Mesenchymal stem cell (in vitro differentiated cells and primary cell): Measurements from ENCODE around the gene EEF1A2.

Experiments
- DNase-seq: peaks from one replicate; pipeline ENCODE4 v3.0.0-alpha.2; 2013
- H2AFZ ChIP-seq: one replicate; pipeline ENCODE4 v1.6.1; 2013; ENCODE audit warnings: low read depth, mild to moderate bottlenecking, control low read depth, inconsistent platforms, low read length, moderate library complexity
- H2AK5ac ChIP-seq: 2 replicates; pipeline ENCODE4 v1.6.1; 2013; ENCODE audit warnings: low read length, moderate library complexity, mild to moderate bottlenecking, inconsistent platforms; ENCODE audit not compliant: severe bottlenecking
- H2BK120ac ChIP-seq: one replicate; pipeline ENCODE4 v1.6.1; 2013; ENCODE audit warnings: low read depth, mild to moderate bottlenecking, inconsistent platforms, low read length, moderate library complexity
- H2BK12ac ChIP-seq, 2 experiments: one replicate each; pipeline ENCODE4 v1.6.1; 2013; ENCODE audit warnings: inconsistent platforms in 2 of 2, low read length in 2 of 2, mild to moderate bottlenecking in 2 of 2, moderate library complexity in 2 of 2, control low read depth in 1 of 2
- H2BK15ac ChIP-seq: one replicate; pipeline ENCODE4 v1.6.1; 2013; ENCODE audit warnings: mild to moderate bottlenecking, low read depth, inconsistent platforms; ENCODE audit not compliant: poor library complexity, severe bottlenecking
- H2BK5ac ChIP-seq: 2 replicates; pipeline ENCODE4 v1.6.1; 2013; ENCODE audit warnings: low read depth, mild to moderate bottlenecking, low read length, control low read depth, inconsistent platforms; ENCODE audit not compliant: poor library complexity, severe bottlenecking
- H3K14ac ChIP-seq, 2 experiments: one replicate each; pipeline ENCODE4 v1.6.1; 2013; ENCODE audit warnings: inconsistent platforms in 2 of 2, low read length in 2 of 2, control low read depth in 1 of 2, mild to moderate bottlenecking in 1 of 2, moderate library complexity in 1 of 2
- H3K18ac ChIP-seq, 2 experiments: one replicate each; pipeline ENCODE4 v1.6.1; 2013; ENCODE audit warnings: inconsistent platforms in 2 of 2, low read length in 2 of 2, control low read depth in 1 of 2, low read depth in 1 of 2, mild to moderate bottlenecking in 1 of 2
- H3K23ac ChIP-seq, 2 experiments: one replicate each; pipeline ENCODE4 v1.6.1; 2013; ENCODE audit warnings: inconsistent platforms in 2 of 2, low read length in 2 of 2, mild to moderate bottlenecking in 2 of 2, moderate library complexity in 2 of 2, control low read depth in 1 of 2
- H3K27ac ChIP-seq: 2 replicates; pipeline ENCODE4 v1.5.1; 2013; ENCODE audit warnings: mild to moderate bottlenecking, moderate library complexity, low read length, control low read depth, inconsistent platforms; ENCODE audit not compliant: poor library complexity, severe bottlenecking
- H3K27me3 ChIP-seq, 2 experiments: 2 replicates each; pipeline versions ENCODE4 v1.6.1 to v1.7.0; 2013; ENCODE audit warnings: low read length in 2 of 2, mild to moderate bottlenecking in 2 of 2, moderate library complexity in 2 of 2, control low read depth in 1 of 2, inconsistent platforms in 1 of 2; ENCODE audit not compliant: control insufficient read depth in 1 of 2, insufficient read depth in 1 of 2
- H3K36me3 ChIP-seq, 2 experiments: 2 replicates each; pipeline versions ENCODE4 v1.6.1 to v1.7.0; 2013; ENCODE audit warnings: low read length in 2 of 2, control low read depth in 1 of 2, inconsistent platforms in 1 of 2, low read depth in 1 of 2, mild to moderate bottlenecking in 1 of 2; ENCODE audit not compliant: insufficient read depth in 2 of 2, control insufficient read depth in 1 of 2
- H3K4ac ChIP-seq, 2 experiments: one replicate each; pipeline ENCODE4 v1.6.1; 2013; ENCODE audit warnings: inconsistent platforms in 2 of 2, low read length in 2 of 2, mild to moderate bottlenecking in 2 of 2, moderate library complexity in 2 of 2, control low read depth in 1 of 2, low read depth in 1 of 2
- H3K4me1 ChIP-seq: 2 replicates; pipeline ENCODE4 v1.6.1; 2013; ENCODE audit warnings: low read depth, low read length, control low read depth; ENCODE audit not compliant: control insufficient read depth, insufficient read depth
- H3K4me2 ChIP-seq: 2 replicates; pipeline ENCODE4 v1.6.1; 2013; ENCODE audit warnings: low read length, mild to moderate bottlenecking, inconsistent platforms; ENCODE audit not compliant: poor library complexity, severe bottlenecking
- H3K4me3 ChIP-seq, 2 experiments: 2 replicates each; pipeline versions ENCODE4 v1.5.1 to v1.7.0; 2013; ENCODE audit warnings: low read length in 2 of 2, mild to moderate bottlenecking in 2 of 2, control low read depth in 1 of 2, low read depth in 1 of 2; ENCODE audit not compliant: insufficient read depth in 1 of 2
- H3K79me1 ChIP-seq: replicated peaks from 2 replicates; pipeline ENCODE4 v1.6.1; 2013; ENCODE audit warnings: mild to moderate bottlenecking, control low read depth, low read length, inconsistent platforms; ENCODE audit not compliant: poor library complexity, severe bottlenecking
- H3K9ac ChIP-seq: 2 replicates; pipeline ENCODE4 v1.7.0; 2013; ENCODE audit warnings: mild to moderate bottlenecking, low read length, moderate library complexity
- H3K9me3 ChIP-seq: 2 replicates; pipeline ENCODE4 v1.7.0; 2013; ENCODE audit warnings: mild to moderate bottlenecking, low read length; ENCODE audit not compliant: control insufficient read depth
- H4K8ac ChIP-seq: one replicate; pipeline ENCODE4 v1.6.1; 2013; ENCODE audit warnings: inconsistent platforms, mild to moderate bottlenecking, low read length, moderate library complexity
- H4K91ac ChIP-seq: one replicate; pipeline ENCODE4 v1.6.1; 2013; ENCODE audit warnings: mild to moderate bottlenecking, low read length, inconsistent platforms
- WGBS: methylation state at CpG from one replicate; pipeline ENCODE4 v1.1.7; 2013; ENCODE audit warnings: mixed read lengths; 5-methylcytosine and 5-hydroxymethylcytosine counted together

The EEF1A2 gene

GRCh38 chr20:63486300-63486855, 12.5 kb downstream of the EEF1A2 start:
- Histone ChIP-seq H2BK12ac (no peak overlapping the region), H3K9me3 (no peaks in the 10 kb centered on the region), H3K4me2 (no peak overlapping the region), H3K4me1 (peaks cover 18% of the 10 kb centered on the region), H3K9ac (no peak overlapping the region), H3K79me1 (no peaks in the 10 kb centered on the region), H3K23ac (no peak overlapping the region), H2BK15ac (no peak overlapping the region), H2AK5ac (no peak overlapping the region), H2AFZ (no peak overlapping the region), H2BK5ac (no peak overlapping the region), H3K4me3 (no peak overlapping the region), H3K18ac (no peak overlapping the region), H4K8ac (no peak overlapping the region), H3K36me3 (no peaks in the 10 kb centered on the region), H3K27me3 (peaks cover 64 to 72% of the 10 kb centered on the region in 2 experiments), H3K27ac (no peak overlapping the region), H3K14ac (no peak overlapping the region), H4K91ac (no peak overlapping the region), H2BK120ac (no peak overlapping the region), H3K4ac (no peak overlapping the region)
- DNase-seq, result no peak
- WGBS, result 86% methylated on average over 17 of the region's 17 CpGs

- no peak overlapping the region for H3K18ac ChIP-seq
- DNase-seq, result no peak
- H3K4me2 ChIP-seq, result no peak overlapping the region
- no peaks in the 10 kb centered on the region for H3K9me3 ChIP-seq
- no peak overlapping the region for H4K8ac ChIP-seq
- 74% methylated on average over 18 of the region's 18 CpGs for WGBS
- peaks cover 19% of the 10 kb centered on the region for H3K4me1 ChIP-seq
- H2BK5ac ChIP-seq, result no peak overlapping the region
- H3K36me3 ChIP-seq, result no peaks in the 10 kb centered on the region
- H3K9ac ChIP-seq, result no peak overlapping the region
- H2BK15ac ChIP-seq, result no peak overlapping the region
- no peak overlapping the region for H2BK120ac ChIP-seq
- H2AK5ac ChIP-seq, result no peak overlapping the region
- no peak overlapping the region for H2AFZ ChIP-seq
- no peak overlapping the region for H2BK12ac ChIP-seq
- no peak overlapping the region for H3K4ac ChIP-seq
- H3K27me3 ChIP-seq, result peaks cover 65 to 66% of the 10 kb centered on the region in 2 experiments
- no peak overlapping the region for H3K27ac ChIP-seq
- no peak overlapping the region for H4K91ac ChIP-seq
- H3K23ac ChIP-seq, result no peak overlapping the region
- H3K4me3 ChIP-seq, result no peak overlapping the region
- no peaks in the 10 kb centered on the region for H3K79me1 ChIP-seq
- no peak overlapping the region for H3K14ac ChIP-seq
Observed at GRCh38 chr20:63484651-63485403, 14.1 kb downstream of the EEF1A2 start.

GRCh38 chr20:63484236-63484635, 14.6 kb downstream of the EEF1A2 start:
- peaks cover 19% of the 10 kb centered on the region for H3K4me1 ChIP-seq
- no peak overlapping the region for H3K27ac ChIP-seq
- H3K9me3 ChIP-seq, result no peaks in the 10 kb centered on the region
- no peak overlapping the region for H3K4me2 ChIP-seq
- no peak overlapping the region for H3K4me3 ChIP-seq
- H2AK5ac ChIP-seq, result no peak overlapping the region
- no peak overlapping the region for H3K9ac ChIP-seq
- H2BK12ac ChIP-seq, result no peak overlapping the region
- 70% methylated on average over 17 of the region's 17 CpGs for WGBS
- H4K91ac ChIP-seq, result no peak overlapping the region
- H3K27me3 ChIP-seq, result peaks cover 62 to 70% of the 10 kb centered on the region in 2 experiments
- no peak overlapping the region for H2AFZ ChIP-seq
- H3K14ac ChIP-seq, result no peak overlapping the region
- no peak overlapping the region for H2BK15ac ChIP-seq
- H3K79me1 ChIP-seq, result no peaks in the 10 kb centered on the region
- no peaks in the 10 kb centered on the region for H3K36me3 ChIP-seq
- H2BK120ac ChIP-seq, result no peak overlapping the region
- no peak overlapping the region for H4K8ac ChIP-seq
- no peak for DNase-seq
- H2BK5ac ChIP-seq, result no peak overlapping the region
- H3K23ac ChIP-seq, result no peak overlapping the region
- H3K18ac ChIP-seq, result no peak overlapping the region
- no peak overlapping the region for H3K4ac ChIP-seq

GRCh38 chr20:63483834-63484233, 15.0 kb downstream of the EEF1A2 start:
- Histone ChIP-seq H2AK5ac (no peak overlapping the region), H3K4me1 (peaks cover 19% of the 10 kb centered on the region), H3K27ac (no peak overlapping the region), H4K91ac (no peak overlapping the region), H2AFZ (no peak overlapping the region), H3K9me3 (no peaks in the 10 kb centered on the region), H2BK120ac (no peak overlapping the region), H4K8ac (no peak overlapping the region), H3K4me2 (no peak overlapping the region), H3K4me3 (peak overlapping the region in 1 of 2 experiments; percentile 24), H2BK12ac (no peak overlapping the region), H2BK5ac (no peak overlapping the region), H3K14ac (no peak overlapping the region), H3K9ac (no peak overlapping the region), H3K79me1 (no peaks in the 10 kb centered on the region), H3K36me3 (no peaks in the 10 kb centered on the region), H3K27me3 (peaks cover 58 to 69% of the 10 kb centered on the region in 2 experiments), H3K4ac (no peak overlapping the region), H3K23ac (no peak overlapping the region), H3K18ac (no peak overlapping the region), H2BK15ac (no peak overlapping the region)
- no peak for DNase-seq
- 78% methylated on average over 12 of the region's 12 CpGs for WGBS
